Endothelial cell (in vitro differentiated cells): Measurements from ENCODE around the gene NPTN. TPM values are rescaled to one million over a fixed set of nuclear protein-coding genes. Genes with fewer than 3 reads are reported as not detected.
A peak's percentile ranks its signal among the peaks of the same experiment; 100 is the strongest.
"Not testable (repeated sequence)": the region's sequence is repeated elsewhere in the genome, so short reads cannot be mapped to it uniquely, and the experiment has no call there.

ENCODE experiments used
- DNase-seq: peaks from one replicate; pipeline ENCODE4 v3.0.0; 2021; ENCODE audit warnings: low spot score
- H3K27ac Mint-ChIP-seq: one replicate; pipeline ENCODE4 v1.8.0; 2021; ENCODE audit warnings: mixed read lengths, inconsistent platforms; ENCODE audit not compliant: unreplicated experiment
- H3K27me3 Mint-ChIP-seq: one replicate; pipeline ENCODE4 v1.8.0; 2021; ENCODE audit warnings: mild to moderate bottlenecking, moderate library complexity, mixed read lengths, inconsistent platforms; ENCODE audit not compliant: unreplicated experiment
- H3K36me3 Mint-ChIP-seq: one replicate; pipeline ENCODE4 v1.8.0; 2021; ENCODE audit warnings: mild to moderate bottlenecking, low read depth, mixed read lengths, inconsistent platforms; ENCODE audit not compliant: unreplicated experiment
- H3K4me1 Mint-ChIP-seq: one replicate; pipeline ENCODE4 v1.8.0; 2021; ENCODE audit warnings: mild to moderate bottlenecking, mixed read lengths, inconsistent platforms; ENCODE audit not compliant: unreplicated experiment
- H3K4me3 Mint-ChIP-seq: one replicate; pipeline ENCODE4 v1.8.0; 2021; ENCODE audit warnings: mild to moderate bottlenecking, mixed read lengths, inconsistent platforms; ENCODE audit not compliant: unreplicated experiment
- H3K9me3 Mint-ChIP-seq: one replicate; pipeline ENCODE4 v1.8.0; 2021; ENCODE audit warnings: mixed read lengths, inconsistent platforms; ENCODE audit not compliant: unreplicated experiment
- total RNA-seq: library from RNA; stranded (reverse); fragmentation: NEBNext Ultra II Directional; extraction: Animal tissue kit (Norgen Biotek cat#: 25700); gene quantifications from one replicate; pipeline ENCODE4 v1.2.1, GENCODE V29; 2021; ENCODE audit not compliant: unreplicated experiment
- TF ChIP-seq, protein P1 (sequence below): fragments of 200-600 bp; sonication (generic); IDR thresholded peaks from one replicate; pipeline ENCODE4 v1.5.0; 2021; ENCODE audit warnings: antibody characterized with exemption; ENCODE audit not compliant: unreplicated experiment

NPTN gene
- total RNA-seq, 1 donor from 2014 or later = 223 TPM

DNA sequence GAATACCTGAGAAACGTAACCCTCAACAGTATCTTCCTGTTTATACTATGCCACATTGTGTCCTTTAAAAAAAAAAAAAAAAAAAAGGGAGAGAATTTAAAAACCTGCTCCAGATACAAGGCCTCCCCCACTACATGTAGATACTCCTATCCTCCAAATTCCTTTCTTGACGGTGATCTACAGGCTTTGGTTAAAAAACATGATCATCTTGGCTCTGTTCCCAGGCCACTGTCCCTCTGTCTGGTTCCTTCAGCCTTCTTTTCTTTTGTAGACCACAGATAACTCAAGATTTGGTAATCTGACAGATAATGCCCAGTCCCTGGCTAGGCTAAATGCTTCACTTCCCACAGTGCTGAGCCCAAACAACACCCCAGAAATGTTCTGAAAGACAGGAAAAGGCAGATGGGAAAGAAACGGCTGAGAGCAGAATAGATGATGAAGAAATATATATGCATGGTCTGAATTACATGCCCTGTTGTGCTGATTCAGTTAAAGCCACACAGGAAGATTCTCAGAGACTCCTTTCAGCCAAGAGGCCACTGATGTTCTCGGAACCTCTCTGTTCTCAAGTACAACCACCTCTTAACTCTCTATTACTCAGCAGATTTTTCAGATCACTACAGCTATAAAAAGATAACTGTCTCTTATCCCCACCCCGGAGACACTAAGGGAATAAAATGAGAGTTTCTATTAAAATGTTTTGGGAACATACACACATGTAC, 48.3 kb downstream of the NPTN start:
- TF ChIP-seq, protein P1, sequence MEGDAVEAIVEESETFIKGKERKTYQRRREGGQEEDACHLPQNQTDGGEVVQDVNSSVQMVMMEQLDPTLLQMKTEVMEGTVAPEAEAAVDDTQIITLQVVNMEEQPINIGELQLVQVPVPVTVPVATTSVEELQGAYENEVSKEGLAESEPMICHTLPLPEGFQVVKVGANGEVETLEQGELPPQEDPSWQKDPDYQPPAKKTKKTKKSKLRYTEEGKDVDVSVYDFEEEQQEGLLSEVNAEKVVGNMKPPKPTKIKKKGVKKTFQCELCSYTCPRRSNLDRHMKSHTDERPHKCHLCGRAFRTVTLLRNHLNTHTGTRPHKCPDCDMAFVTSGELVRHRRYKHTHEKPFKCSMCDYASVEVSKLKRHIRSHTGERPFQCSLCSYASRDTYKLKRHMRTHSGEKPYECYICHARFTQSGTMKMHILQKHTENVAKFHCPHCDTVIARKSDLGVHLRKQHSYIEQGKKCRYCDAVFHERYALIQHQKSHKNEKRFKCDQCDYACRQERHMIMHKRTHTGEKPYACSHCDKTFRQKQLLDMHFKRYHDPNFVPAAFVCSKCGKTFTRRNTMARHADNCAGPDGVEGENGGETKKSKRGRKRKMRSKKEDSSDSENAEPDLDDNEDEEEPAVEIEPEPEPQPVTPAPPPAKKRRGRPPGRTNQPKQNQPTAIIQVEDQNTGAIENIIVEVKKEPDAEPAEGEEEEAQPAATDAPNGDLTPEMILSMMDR = no peak
- no peak overlapping the region for H3K4me3 Mint-ChIP-seq

DNA sequence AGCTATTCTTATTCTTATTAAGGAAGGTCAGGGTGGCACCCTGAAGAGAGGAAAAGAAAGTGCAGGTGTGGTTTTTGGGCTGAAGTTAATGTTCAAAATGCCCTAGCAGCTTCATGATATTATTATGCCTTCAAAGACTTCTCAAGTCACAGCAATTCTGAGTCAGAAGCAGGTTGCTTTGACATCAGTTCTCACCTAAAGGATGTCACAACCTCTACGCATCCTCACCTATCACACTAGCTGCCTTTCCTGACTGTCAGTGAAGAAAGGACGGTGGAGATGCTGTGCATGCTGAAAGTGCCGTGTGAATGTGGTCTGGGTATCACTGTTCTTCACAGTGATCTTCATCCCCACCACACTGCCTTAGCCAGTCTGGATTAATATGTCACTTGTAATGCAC, 49.6 kb downstream of the NPTN start:
- H3K27me3 Mint-ChIP-seq = no peaks in the 10 kb centered on the region
- H3K9me3 Mint-ChIP-seq = no peaks in the 10 kb centered on the region
- TF ChIP-seq, protein P1 = no peak
- H3K36me3 Mint-ChIP-seq = peaks cover 56% of the 10 kb centered on the region
- H3K27ac Mint-ChIP-seq = no peak overlapping the region
- H3K4me3 Mint-ChIP-seq = no peak overlapping the region
- DNase-seq = no peak
- peaks cover 34% of the 10 kb centered on the region for H3K4me1 Mint-ChIP-seq

More for the DNA sequence above, 48.3 kb downstream of the NPTN start:
- Mint-ChIP-seq H3K36me3 (peaks cover 66% of the 10 kb centered on the region), H3K9me3 (no peaks in the 10 kb centered on the region), H3K27me3 (no peaks in the 10 kb centered on the region), H3K27ac (peak overlapping the region; percentile 53), H3K4me1 (peaks cover 34% of the 10 kb centered on the region)
- no peak for DNase-seq

DNA sequence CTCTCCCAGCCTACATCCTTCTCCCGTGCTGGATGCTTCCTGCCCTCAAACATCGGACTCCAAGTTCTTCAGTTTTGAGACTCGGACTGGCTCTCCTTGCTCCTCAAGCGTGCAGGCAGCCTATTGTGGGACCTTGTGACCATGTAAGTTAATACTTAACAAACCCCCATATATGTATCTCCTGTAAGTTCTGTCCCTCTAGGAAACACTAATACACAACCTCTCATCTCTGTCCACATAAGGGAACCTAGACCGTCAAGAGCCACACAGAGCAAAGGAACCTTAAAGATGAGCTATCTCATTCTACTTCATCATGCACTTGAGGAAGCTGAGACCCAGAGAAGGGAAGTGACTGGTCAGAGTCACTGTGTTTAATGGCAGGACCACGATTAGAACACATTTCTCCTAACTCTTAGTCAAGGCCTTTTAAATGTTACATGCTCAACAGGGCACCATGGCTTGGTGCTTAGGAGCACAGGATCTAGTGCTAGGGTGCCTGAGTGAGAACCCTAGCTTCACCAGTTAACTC, 50.3 kb downstream of the NPTN start:
- peak overlapping the region; percentile 66 for H3K4me3 Mint-ChIP-seq
- no peaks in the 10 kb centered on the region for H3K9me3 Mint-ChIP-seq
- H3K36me3 Mint-ChIP-seq = peaks cover 57% of the 10 kb centered on the region
- peaks cover 37% of the 10 kb centered on the region for H3K4me1 Mint-ChIP-seq
- TF ChIP-seq, protein P1 = no peak
- no peak for DNase-seq
- H3K27ac Mint-ChIP-seq = peak overlapping the region; percentile 67
- H3K27me3 Mint-ChIP-seq = no peaks in the 10 kb centered on the region

DNA sequence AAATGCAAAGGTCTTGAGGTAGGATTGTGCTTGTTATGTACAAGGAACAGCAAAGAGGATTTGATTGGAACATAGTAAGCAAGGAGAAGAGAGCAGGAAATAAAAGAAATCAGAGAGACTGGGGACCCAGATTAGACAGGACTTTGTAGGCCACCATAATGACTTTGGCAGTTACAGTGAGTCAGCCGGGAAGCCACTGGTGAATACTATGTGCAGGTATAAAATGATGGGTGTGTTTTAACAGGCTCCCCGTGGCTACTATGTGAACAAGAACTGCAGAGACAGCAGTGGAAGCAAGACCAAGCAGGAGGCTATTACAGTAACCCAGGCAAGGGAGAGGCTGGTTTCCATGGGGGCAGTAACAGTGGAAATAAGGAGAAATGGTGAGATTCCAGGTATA, 55.2 kb downstream of the NPTN start:
- Mint-ChIP-seq H3K4me1 (peaks cover 49% of the 10 kb centered on the region), H3K4me3 (peak overlapping the region; percentile 35), H3K9me3 (no peaks in the 10 kb centered on the region), H3K27me3 (peaks cover 3% of the 10 kb centered on the region), H3K36me3 (peaks cover 36% of the 10 kb centered on the region), H3K27ac (no peak overlapping the region)
- DNase-seq = no peak
- TF ChIP-seq, protein P1 = no peak

DNA sequence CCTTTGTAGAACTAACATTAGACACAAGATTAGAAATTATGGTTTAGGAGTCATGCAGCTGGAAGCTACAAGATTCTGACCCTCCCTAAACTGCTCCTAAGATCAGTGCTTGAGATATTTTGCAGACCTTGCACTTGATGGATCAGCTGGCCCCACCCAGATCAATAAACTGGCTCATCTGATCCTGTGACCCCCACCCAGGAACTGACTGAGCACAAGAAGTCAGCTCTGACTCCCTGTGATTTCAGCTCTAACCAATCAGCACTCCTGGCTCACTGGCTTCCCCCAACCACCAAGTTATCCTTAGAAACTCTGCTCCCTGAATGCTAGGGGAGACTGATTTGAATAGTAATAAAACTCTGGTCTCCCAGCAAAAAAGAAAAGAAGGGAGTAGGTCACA, 55.6 kb downstream of the NPTN start:
- H3K9me3 Mint-ChIP-seq, DNase-seq, H3K27me3 Mint-ChIP-seq: not testable (repeated sequence)
- peaks cover 36% of the 10 kb centered on the region for H3K36me3 Mint-ChIP-seq
- H3K4me3 Mint-ChIP-seq = peak overlapping the region; percentile 45
- H3K27ac Mint-ChIP-seq = peak overlapping the region; percentile 31
- H3K4me1 Mint-ChIP-seq = peaks cover 49% of the 10 kb centered on the region
